GM21526 (cell line): Measurements from ENCODE around the gene MGRN1.

ENCODE experiments used
- ATAC-seq: cut with Tn5 transposase; IDR thresholded peaks from one replicate; pipeline ENCODE4 v1.9.1; 2021; ENCODE audit warnings: moderate library complexity; ENCODE audit not compliant: unreplicated experiment, low FRiP score

MGRN1 gene

DNA sequence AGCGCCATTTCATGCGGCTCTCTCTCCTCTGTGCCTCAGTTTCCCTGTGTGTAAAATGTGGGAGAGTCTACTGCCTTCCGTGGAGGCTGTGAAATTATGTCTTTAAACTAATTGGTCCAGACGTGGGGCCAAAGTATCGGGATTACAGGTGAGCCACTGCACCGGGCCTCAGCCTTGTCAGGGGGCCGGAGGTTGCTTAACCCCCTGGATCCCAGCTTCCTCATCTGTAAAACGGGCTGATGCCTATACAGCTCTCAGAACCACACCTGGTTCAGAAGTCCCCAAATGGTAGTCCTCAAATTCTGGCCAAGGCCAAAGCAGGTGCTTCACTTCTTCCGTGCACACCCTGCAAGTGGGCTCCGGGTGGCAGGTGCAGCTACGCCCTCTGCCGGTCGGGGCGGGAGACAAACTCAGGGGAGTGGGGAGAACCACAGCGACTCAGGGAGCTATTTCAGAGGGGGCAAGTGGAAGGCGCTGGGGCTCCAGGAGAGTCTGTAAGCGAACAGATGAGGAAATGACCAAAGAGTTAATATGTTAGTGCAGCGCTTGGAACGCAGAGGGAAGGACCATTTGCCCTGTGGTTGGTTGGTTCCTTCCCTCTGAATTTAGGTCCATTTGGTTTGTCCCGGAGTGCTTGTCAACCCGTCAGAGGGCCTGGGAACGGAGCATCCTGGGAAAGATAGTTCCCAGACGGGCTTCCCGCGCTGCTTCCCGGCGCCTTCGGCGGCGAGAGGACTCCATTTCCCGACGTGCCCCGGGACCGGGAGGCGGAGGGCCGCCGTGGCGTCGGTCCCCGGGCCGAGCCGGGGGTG, at the start of gene MGRN1:
TSS of gene MGRN1 (plus strand) at position 812 of the 812 bp plus-strand sequence. CDS start 135 bp downstream, outside the sequence.
- peak; percentile 59 for ATAC-seq

DNA sequence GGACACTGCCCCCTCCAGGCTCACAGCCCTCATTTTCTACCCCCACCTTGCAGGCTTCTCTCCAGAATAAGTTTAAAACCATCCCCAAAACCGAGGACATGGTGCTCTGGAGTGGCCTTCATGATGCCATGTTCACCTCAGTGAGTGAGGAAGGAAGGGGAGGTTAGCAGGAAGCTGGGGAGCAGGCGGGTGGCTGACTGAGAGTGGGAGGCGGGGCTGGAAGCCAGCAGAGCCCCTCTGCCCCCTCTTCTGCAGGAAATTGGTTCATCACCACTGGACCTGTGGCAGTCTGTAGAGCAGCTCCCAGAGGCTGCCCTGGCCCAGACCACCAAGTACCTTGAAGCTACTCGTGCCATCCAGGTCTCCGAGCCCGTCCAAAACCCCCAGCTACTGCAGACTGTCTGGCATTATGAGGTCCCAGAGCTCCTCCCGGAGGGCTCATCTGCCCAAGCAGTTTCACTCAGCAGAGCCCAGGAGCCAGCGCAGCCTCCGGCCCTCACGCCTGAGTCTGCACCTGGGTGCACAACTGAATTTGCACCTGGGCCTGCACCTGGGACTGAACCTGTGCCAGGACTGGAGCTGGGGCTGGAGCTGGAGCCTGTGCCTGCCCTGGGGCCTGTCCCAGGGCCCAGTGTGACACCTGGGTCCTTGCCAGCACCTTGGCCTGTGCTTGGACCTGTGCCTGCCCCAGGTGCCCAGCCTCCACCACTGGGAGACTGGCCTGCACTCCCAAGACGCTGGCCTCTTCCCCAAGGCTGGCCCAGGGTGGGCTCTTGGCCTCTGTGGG, 49.5 kb upstream of the MGRN1 start:
- ATAC-seq: no peak

DNA sequence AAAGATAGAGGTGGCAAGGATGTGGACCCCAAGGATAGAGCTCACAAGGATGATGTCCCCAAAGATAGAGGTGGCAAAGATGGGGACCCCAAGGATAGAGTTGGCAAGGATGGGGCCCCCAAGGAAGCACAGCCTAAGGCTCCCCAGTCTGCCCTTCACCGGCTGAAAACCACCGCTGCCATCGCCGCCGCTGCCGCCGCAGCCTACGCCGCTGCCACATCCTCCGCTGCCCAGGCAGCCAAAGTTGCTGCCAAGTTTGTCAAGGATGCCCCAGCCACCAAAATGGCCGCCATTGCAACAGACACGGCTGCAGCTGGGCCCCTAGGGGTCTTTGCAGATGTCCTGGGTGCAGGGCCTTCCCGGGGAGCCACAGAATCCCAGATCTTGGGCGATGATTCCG, 48.6 kb upstream of the MGRN1 start:
- ATAC-seq: no peak

DNA sequence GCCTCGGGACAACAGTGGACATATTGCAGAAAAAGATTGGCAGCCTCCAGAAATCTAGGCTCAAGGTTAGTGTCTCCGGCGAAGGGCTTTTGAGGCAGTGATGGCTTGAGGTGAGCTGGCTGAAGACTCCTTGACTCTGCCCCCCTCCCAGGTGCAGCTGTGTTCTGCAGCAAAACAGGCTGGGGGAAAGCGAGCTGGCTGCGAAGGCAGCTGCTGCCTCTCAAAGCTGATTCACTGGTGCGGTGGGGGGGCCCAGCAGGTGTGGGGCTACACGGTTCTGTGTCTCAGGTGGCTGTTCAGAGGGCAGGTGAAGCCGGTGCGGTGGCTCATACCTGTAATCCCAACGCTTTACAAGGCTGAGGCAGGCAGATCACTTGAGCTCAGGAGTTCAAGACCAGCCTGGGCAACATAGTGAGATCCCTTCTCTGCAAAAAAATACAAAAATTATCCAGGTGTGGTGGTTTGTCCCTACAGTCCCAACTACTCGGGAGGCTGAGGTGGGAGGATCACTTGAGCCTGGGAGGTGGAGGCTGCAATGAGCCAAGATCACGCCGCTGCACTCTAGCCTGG, 45.6 kb upstream of the MGRN1 start:
- ATAC-seq: no peak

DNA sequence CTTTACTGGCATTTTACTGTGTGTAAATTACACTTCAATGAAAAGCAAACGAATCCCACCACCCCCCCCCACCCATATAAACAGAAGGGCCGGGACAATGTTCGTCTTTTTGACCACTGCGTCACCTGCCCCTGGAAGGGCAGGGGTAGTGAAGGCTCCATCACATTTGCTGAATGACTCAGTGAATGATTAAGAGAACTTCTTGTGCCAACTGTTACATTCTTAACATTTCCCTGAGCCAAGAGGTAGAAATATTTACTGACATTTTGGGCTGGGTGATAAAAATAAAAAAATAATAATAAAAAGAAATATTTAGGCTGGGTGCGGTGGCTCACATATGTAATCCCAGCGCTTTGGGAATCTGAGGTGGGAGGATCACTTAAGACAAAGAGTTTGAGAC, 44.4 kb upstream of the MGRN1 start:
- ATAC-seq: no peak

DNA sequence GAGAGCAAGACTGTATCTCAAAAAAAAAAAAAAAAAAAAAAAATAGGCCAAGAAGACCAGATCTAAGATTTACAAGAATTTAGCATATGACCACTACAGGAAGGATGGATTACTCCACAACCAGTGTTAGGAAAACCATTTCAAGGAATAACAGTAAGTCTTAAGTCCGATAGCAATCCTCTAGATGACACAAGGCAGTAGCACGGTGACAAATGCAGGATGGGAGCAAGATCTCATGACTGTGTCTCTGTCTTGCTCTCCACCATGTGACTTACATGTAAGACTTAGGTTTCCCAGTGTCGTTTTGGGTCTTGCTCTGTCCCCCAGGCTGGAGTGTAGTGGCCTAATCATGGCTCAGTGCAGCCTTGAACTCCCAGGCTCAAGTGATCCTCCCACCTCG, 40.7 kb upstream of the MGRN1 start:
- no peak for ATAC-seq

DNA sequence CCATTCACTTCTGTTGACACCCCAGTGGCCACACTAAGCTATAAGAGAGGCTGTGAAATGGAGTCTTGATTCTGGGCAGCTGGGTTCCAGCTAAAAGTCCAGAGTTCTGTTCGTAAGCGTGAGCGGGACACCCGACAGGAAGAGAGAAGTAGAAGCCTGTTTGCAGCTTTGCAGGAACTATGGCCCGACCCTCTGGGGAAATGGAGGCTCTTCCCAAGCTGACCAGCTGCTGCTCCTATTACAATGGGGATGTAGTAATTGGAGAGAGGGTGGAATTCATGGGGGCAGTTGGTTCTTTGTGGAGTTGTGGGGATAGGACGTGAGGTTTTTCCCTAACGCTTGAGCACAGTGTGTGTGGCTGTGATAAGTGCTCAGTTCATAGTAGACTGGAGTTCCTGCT, 38.3 kb upstream of the MGRN1 start:
- no peak for ATAC-seq

DNA sequence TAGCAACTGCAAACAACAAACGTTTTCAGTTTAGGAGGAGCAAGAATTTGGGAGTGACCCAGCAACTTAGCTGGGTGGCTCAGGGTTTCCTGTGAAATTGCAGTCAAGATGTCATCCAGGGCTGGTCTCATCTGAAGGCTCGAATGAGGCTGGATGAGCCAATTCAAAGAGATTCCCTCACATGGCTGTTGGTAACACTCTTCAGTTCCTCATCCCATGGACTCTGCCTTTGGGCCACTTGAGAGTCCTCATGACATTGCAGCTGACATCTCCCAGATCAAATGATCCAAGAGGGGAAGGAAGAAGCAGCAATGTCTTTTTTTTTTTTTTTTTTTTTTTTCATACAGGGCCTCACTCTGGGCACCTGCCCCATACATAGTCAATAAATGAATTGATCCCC, 36.2 kb upstream of the MGRN1 start:
- ATAC-seq: no peak

DNA sequence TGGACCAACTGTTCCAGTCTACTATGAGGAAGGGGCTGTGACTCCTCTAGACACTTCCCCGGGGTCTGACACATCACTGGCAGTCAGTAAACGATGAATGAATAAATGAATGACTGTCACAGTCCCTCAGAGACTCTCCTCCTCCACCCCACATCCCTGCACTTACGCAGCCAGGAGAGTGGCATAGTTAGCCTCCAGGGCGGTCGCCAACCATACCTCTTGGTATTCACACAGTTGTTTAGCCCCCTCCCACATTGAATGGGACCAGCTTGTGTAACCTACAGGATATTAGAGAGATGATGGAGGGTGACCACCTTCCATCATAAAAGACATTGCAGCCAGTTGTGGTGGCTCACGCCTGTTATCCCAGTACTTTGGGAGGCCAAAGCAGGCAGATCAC, 35.7 kb upstream of the MGRN1 start:
- ATAC-seq: no peak

DNA sequence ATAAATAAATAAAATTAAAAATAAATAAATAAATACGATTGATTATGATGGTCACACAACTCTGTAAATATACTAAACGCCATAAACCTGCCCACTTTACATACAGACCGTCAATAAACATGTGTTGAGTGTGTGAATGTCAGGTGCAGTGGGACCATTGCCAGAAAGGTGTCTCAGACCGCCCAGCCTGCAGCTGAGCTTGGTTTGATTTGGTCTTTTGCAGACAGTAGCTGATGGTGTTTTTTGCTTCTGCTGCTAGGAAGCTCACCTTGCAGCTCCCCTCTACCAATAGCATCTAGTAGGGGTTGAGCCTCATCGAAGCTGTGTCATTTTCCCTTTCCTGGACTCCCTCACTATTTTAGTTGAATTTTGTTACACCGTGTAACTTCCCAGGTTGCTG, 33.4 kb upstream of the MGRN1 start:
- ATAC-seq: no peak

DNA sequence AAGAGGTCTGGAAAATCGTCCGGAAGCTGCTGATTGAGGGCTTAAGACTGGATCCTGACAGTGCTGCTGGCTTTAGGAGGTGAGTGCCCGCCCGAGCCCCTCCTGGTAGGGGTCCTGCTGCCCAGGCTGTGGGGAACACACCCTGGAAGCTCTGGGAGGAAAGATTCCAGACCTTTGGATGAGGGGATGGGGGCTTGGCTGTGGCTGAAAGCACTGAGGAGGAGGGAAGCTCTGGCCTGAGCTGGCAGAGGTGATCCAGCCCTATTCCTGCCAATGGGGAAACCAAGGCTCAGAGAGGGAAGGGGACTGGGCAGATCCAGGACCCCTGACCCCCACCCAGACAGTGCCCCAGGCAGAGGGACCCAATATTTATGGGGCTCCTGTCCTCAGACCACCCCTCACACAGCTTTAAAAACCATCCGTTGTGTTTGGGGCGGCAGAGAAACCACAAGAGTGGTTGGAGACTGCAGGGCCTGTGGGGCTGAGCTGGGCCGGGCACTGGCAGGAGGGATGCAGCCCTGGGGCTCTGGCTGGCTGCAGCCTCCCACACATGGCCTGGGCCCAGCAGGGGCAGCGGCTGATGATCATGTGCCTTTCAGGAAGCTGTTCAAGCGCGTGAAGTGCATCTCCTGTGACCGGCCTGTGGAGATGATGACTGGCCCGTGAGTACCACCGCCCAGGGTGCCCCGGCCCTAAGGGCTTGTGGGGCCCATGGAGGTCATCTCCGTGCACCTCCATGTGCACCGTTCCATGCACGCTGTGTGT, 32.7 kb upstream of the MGRN1 start:
- no peak for ATAC-seq

DNA sequence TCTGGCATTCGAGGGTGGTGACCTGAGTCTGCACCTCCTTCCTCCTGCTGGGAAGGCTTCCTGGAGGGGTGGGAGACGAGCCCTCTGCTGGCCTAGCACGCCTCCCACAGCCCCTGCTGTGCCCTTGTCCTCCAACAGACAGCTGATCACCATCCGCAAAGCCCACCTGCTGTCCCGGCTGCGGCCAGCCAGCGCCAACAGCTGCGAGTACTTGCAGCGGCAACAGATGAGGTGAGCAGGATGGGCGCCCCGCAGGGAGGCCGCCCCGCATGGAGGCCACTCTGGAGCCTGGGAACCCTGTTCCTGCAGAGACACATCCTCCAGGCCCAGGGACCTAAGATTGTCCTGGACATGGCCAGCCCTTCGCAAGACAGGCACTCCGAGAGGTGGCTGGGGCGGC, 31.5 kb upstream of the MGRN1 start:
- ATAC-seq: no peak

DNA sequence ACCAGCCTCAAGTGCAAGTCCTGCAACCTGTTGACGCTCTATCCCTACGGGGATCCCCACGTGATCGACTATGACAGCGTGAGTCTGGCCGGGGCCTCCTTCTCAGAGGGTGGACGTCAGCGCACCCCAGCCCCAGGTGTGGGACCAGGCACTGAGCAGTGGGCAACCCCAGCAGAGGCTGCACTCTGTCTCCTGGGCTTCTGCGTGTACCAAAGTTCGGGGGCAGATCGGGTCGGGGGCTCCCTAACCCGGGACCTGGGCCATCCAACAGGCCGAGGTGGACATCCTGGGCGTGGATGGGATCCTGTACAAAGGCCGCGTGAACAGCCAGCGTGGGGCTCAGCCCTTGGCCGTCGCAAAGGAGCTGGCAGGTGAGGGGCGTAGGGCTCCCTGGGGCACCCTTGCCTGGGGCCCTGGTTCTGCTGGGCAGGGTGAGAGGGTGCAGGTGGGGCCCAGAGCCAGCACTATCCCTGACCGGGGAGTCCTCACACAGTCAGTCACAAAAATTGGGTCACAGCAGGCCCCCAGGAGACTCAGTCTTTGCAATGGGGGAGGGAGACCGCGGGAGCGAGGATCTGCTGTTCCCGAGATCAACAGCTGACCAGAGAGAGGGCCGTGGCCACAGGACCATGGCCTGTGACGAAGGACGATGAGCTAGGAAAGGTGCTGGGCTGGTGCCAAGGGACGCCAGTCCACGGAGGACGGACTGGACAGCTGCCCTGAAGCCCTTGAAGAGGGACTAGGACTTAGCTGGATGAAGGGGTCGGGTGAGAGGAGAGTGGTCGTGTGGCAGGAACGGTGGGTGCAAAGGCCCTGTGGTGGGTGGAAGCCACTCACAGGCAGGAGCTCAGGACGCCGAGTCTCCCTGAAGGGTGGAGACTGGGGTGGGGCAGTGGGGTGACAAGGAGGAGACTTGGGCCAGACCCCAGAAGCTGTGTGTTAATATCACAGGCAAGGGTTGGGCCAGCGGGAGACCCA, 29.9 kb upstream of the MGRN1 start:
- no peak for ATAC-seq

DNA sequence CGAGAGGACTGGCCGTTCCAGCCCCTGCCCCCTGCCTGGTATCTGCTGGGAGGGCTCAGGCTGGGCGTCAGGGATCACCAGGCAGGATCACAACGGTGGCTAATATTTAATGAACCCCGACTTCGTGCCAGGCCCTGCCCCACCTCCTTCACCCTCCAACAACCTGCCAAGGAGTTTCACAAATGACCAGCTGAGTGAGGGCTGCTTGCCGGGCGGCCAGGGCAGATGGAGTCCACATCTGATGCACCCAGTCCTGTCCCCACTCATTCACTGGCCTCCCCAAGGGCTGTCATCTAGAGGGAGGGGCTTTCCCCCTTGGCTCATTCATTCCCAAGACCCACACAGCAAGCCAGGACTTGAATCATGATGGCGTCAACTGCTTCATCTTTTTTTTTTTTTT, 27.5 kb upstream of the MGRN1 start:
- ATAC-seq: no peak

DNA sequence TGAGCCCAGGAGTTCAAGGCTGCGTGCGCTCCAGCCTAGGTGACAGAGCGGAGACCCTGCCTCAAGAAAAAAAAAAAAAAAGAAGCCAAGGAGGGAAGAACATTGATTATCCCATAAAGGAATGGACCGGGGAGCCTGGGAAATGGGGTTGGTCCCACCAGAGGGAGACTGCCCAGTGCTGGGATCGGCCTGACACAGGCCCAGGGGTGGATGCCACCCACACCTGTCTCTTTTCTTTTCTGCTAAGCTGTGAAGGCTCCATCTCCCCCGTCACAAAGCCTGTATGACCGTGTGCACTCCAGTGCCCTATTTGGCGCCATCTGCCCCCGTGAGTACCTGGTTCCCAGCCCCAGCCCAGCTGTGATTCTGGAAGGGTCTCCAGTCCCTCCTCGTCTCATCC, 25.6 kb upstream of the MGRN1 start:
- no peak for ATAC-seq

DNA sequence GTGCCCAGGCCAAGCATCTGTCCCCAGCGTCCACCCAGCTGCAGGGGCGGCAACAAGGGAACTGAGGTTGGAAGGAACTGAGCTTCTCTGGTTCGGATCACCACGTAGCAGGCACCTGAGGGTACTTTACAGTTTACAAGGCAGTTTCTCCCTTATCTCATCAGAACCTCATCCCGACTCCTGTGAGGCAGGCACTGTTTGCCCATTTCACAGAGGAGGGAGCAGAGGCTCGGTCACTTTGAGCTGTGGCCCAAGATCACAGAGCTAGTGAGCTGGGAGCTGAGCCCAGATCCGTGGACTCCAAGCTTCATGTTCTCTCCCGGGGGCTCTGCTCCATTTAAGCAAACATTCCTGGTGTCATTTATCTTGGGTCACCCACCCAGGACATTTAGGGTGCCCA, 25.1 kb upstream of the MGRN1 start:
- ATAC-seq: no peak

DNA sequence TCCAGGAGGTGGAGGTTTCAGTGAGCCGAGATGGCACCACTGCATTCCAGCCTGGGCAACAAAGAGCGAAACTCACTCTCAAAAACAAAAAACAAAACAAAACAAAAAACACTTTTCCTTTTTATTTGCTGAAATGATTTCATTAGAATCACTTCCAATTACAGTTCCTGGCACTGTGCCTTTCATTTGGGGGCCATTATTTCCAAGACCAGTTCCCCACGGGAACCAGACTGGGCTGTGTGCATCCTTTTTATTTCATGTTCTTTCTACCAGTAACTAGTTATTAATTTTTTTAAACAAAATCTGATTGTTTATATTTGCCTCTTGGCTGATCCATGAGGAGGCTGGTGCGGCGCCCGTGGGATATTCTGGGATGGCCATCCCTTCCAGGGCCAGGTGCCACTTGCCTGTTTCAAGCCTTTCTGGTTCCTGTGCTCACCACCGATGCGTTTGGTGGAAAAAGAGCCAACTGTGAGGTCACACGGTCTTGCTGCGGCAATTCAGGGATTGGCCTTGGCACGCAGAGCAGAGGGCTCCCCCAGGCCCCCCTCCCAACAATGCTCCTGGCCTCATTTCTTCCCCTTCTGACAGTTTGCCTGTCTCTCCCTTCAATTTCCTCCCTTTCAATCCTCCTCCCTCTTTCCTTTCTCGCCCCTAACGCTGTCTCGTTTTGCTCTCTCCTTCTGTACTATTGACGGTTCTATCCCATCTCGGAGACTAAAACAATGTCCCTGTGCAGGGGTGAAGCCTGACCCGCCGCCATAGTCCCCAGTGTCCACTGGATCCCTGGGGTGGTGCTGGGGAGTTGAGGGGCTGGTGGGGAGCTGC, 23.4 kb upstream of the MGRN1 start:
- ATAC-seq: no peak

DNA sequence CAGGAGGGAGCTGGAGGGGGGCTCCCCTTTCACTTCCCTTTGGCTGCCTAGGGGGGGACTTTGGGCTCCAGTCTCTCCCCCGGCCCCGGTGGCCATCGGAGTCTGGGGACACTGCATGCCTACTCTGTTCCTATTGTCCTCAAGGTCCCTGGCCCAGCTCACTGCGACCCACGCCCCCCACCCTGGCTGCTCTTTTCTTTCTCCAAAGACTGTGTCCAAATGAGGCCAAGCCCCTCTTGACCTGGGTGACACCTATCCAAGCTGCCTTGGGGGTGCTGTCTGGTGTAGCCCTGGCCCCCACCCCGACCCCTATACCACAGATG, 22.8 kb upstream of the MGRN1 start:
- ATAC-seq: no peak

DNA sequence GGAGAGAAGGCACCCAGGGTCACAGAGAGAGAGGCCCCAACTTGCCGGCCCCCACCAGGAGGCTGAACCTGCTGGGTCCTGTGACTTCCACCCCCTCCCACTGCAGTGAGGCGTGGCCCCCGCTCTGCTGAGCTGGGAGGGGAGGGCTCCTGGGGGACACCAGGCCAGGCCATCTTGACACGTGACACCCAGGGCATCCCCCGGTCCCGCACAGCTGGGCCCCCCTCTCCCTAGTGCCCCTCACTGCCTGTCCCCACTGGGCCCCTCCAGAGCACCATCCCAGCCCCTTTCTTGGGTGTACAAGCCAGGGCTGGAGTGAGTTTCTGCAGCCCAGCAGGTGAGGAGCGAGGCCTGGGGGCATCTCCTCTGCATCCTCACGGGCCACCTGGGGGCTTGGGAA, 22.3 kb upstream of the MGRN1 start:
- ATAC-seq: no peak
